Stimulated activated CD8-positive, alpha-beta memory T cell treated with anti-CD3 and anti-CD28 coated beads, Interleukin-15, amount 100 ng/mL, for 24 hours (primary cell): ENCODE data around the gene LAMP2.
A peak's percentile ranks its signal among the peaks of the same experiment; 100 is the strongest.
"Not testable (repeated sequence)": the region's sequence is repeated elsewhere in the genome, so short reads cannot be mapped to it uniquely, and the experiment has no call there.

Experiments used
- DNase-seq: peaks from one replicate; pipeline ENCODE4 v3.0.0-alpha.2; 2020; ENCODE audit warnings: low read depth

LAMP2 gene

GRCh38 chrX:120468825-120469525 is at the start of gene LAMP2:
Gene LAMP2, minus strand, starts transcription at chrX:120469296. Its CDS starts 127 bp downstream, at chrX:120469169.
- DNase-seq, result peak; percentile 32

- no peak for DNase-seq
Observed at GRCh38 chrX:120517936-120518335, 48.8 kb upstream of the LAMP2 start.

GRCh38 chrX:120514236-120514635 is 45.1 kb upstream of the LAMP2 start:
- no peak for DNase-seq

GRCh38 chrX:120512627-120513026 is 43.5 kb upstream of the LAMP2 start:
- DNase-seq, result no peak

- no peak for DNase-seq
Observed at GRCh38 chrX:120512222-120512621, 43.1 kb upstream of the LAMP2 start.

GRCh38 chrX:120504569-120504968 is 35.5 kb upstream of the LAMP2 start:
- no peak for DNase-seq

- DNase-seq, result no peak
Observed at GRCh38 chrX:120499301-120500072, 30.4 kb upstream of the LAMP2 start.

GRCh38 chrX:120490119-120490518 is 21.0 kb upstream of the LAMP2 start:
- DNase-seq, result not testable (repeated sequence)

GRCh38 chrX:120486786-120487185 is 17.7 kb upstream of the LAMP2 start:
- no peak for DNase-seq

- no peak for DNase-seq
Observed at GRCh38 chrX:120485638-120486520, 16.8 kb upstream of the LAMP2 start.

GRCh38 chrX:120485315-120485637 is 16.2 kb upstream of the LAMP2 start:
- DNase-seq, result no peak

- no peak for DNase-seq
Observed at GRCh38 chrX:120477453-120477852, 8.4 kb upstream of the LAMP2 start.

- no peak for DNase-seq
Observed at GRCh38 chrX:120476714-120477113, 7.6 kb upstream of the LAMP2 start.

GRCh38 chrX:120475447-120475846 is 6.4 kb upstream of the LAMP2 start:
- DNase-seq, result not testable (repeated sequence)

GRCh38 chrX:120474085-120474484 is 5.0 kb upstream of the LAMP2 start:
- DNase-seq, result no peak

GRCh38 chrX:120469657-120470056 is 561 bp upstream of the LAMP2 start:
- DNase-seq, result not testable (repeated sequence)

GRCh38 chrX:120468479-120468824 is 644 bp downstream of the LAMP2 start:
- no peak for DNase-seq

- DNase-seq, result no peak
Observed at GRCh38 chrX:120468071-120468470, 1.0 kb downstream of the LAMP2 start.

GRCh38 chrX:120464411-120464810 is 4.7 kb downstream of the LAMP2 start:
- no peak for DNase-seq

GRCh38 chrX:120463241-120463640 is 5.9 kb downstream of the LAMP2 start:
- no peak for DNase-seq

GRCh38 chrX:120462370-120462769 is 6.7 kb downstream of the LAMP2 start:
- no peak for DNase-seq

GRCh38 chrX:120459309-120459708 is 9.8 kb downstream of the LAMP2 start:
- no peak for DNase-seq

- DNase-seq, result no peak
Observed at GRCh38 chrX:120457766-120458180, 11.3 kb downstream of the LAMP2 start.
